Tibial artery (tissue), 4 donors: ENCODE results near the gene THEM4.
A peak's percentile ranks its signal among the peaks of the same experiment; 100 is the strongest.

Experiments
- DNase-seq, 2 donors: peaks; one replicate each; pipeline ENCODE4 v3.0.0-alpha.2; 2019
- H3K27ac ChIP-seq, 2 donors: fragments of 200-600 bp; sonication (generic) in 1 of 2; 1 replicate in 1 of 2; 2 replicates in 1 of 2; pipeline ENCODE4 v1.5.1; 2018 to 2019; ENCODE audit warnings: mild to moderate bottlenecking in 1 of 2
- H3K27me3 ChIP-seq, 2 donors: fragments of 200-600 bp; sonication (generic) in 1 of 2; one replicate each; pipeline versions ENCODE4 v1.5.1 to v1.6.0; 2016 to 2019
- H3K36me3 ChIP-seq, 3 donors: fragments of 200-600 bp; sonication (generic) in 2 of 3; one replicate each; pipeline ENCODE4 v1.5.1; 2016 to 2019; ENCODE audit warnings: mild to moderate bottlenecking in 2 of 3
- H3K4me1 ChIP-seq, 4 donors: fragments of 200-600 bp; sonication (generic) in 2 of 4; 1 replicate in 3 of 4; 2 replicates in 1 of 4; pipeline ENCODE4 v1.5.1; 2016 to 2019
- H3K4me3 ChIP-seq, 2 donors: fragments of 200-600 bp; sonication (generic) in 1 of 2; 1 replicate in 1 of 2; 2 replicates in 1 of 2; pipeline ENCODE4 v1.5.1; 2018 to 2019; ENCODE audit warnings: mild to moderate bottlenecking in 2 of 2
- H3K9me3 ChIP-seq, 3 donors: fragments of 200-600 bp; sonication (generic) in 1 of 3; one replicate each; pipeline ENCODE4 v1.5.1; 2016 to 2019
- intact Hi-C: fragments of 100-400 bp; cut with DNase I; formaldehyde crosslinking; loops from one replicate; pipeline ENCODE4 v1.15.0; 2023; ENCODE audit warnings: low total_unique reads
- TF ChIP-seq, protein P1 (sequence below), 2 experiments: fragments of 200-600 bp in 1 of 2; fragments of 450-650 bp in 1 of 2; IDR thresholded peaks; one replicate each; pipeline ENCODE4 v1.5.1; 2017 to 2019; ENCODE audit warnings: antibody characterized with exemption in 2 of 2, mild to moderate bottlenecking in 1 of 2, moderate library complexity in 1 of 2

The THEM4 gene

GRCh38 chr1:151939141-151939540 lies 29.8 kb upstream of the THEM4 start:
- Histone ChIP-seq H3K4me1 (peaks cover 0 to 14% (median 3%) of the 10 kb centered on the region in 4 donors), H3K27ac (no peak overlapping the region), H3K4me3 (no peak overlapping the region), H3K9me3 (no peaks in the 10 kb centered on the region), H3K36me3 (no peaks in the 10 kb centered on the region), H3K27me3 (no peaks in the 10 kb centered on the region)
- TF ChIP-seq, protein P1, sequence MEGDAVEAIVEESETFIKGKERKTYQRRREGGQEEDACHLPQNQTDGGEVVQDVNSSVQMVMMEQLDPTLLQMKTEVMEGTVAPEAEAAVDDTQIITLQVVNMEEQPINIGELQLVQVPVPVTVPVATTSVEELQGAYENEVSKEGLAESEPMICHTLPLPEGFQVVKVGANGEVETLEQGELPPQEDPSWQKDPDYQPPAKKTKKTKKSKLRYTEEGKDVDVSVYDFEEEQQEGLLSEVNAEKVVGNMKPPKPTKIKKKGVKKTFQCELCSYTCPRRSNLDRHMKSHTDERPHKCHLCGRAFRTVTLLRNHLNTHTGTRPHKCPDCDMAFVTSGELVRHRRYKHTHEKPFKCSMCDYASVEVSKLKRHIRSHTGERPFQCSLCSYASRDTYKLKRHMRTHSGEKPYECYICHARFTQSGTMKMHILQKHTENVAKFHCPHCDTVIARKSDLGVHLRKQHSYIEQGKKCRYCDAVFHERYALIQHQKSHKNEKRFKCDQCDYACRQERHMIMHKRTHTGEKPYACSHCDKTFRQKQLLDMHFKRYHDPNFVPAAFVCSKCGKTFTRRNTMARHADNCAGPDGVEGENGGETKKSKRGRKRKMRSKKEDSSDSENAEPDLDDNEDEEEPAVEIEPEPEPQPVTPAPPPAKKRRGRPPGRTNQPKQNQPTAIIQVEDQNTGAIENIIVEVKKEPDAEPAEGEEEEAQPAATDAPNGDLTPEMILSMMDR (IDR thresholded peaks at IDR 0.05): no peak
- intact Hi-C loops: no loop called here
- DNase-seq: no peak

DNA sequence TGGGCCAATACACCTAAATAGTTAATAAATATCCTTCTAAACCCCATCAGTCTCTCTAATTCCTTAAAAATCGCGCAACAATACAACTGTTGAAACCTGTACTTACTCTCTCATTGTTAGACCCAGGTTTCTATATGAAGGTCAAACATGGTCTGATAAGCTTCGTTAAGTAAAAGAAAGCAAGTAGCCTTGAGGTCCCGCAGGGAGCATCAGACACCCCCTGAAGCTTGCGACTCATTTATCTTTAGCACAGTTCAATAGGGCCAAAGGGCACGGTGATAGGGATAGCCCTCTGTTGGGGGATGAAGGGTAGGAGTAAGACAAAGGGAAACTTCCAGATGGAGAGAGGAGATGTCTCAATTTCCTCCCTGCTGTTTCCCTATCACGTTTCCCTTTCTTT lies 27.3 kb upstream of the THEM4 start:
- Histone ChIP-seq H3K4me1 (peaks cover 0 to 9% (median 3%) of the 10 kb centered on the region in 4 donors), H3K27ac (no peak overlapping the region), H3K36me3 (no peaks in the 10 kb centered on the region), H3K4me3 (no peak overlapping the region), H3K27me3 (no peaks in the 10 kb centered on the region), H3K9me3 (no peaks in the 10 kb centered on the region)
- TF ChIP-seq, protein P1 (IDR thresholded peaks at IDR 0.05): no peak
- intact Hi-C loops: no loop called here
- no peak for DNase-seq

GRCh38 chr1:151935894-151936602 lies 26.7 kb upstream of the THEM4 start:
- intact Hi-C loops: no loop called here
- TF ChIP-seq, protein P1 (IDR thresholded peaks at IDR 0.05): no peak
- no peak overlapping the region for H3K27ac ChIP-seq
- H3K27me3 ChIP-seq: no peaks in the 10 kb centered on the region
- H3K4me3 ChIP-seq: no peak overlapping the region
- no peaks in the 10 kb centered on the region for H3K36me3 ChIP-seq
- no peak for DNase-seq
- H3K9me3 ChIP-seq: no peaks in the 10 kb centered on the region
- peaks cover 0 to 3% (median 0%) of the 10 kb centered on the region in 4 donors for H3K4me1 ChIP-seq

DNA sequence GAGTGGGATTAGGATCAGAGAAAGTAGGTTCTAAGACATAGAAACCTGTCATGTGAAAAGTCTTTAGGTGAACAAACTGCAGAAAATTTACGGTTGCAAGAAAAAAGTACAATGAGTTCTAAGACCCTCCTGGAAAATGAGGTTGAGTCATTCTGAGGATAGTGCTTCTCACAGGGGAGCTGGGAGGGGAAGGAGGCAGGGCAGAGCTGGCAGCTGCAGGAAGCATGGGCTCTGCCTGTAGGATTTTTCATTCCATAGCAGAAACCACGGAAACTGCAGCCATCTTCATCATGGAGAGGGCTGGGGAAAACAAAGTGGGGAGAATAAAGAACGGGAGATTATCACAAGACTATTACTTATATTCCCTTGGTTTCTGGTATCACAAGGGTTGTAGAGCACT lies 25.8 kb upstream of the THEM4 start:
- no peak overlapping the region for H3K27ac ChIP-seq
- no peaks in the 10 kb centered on the region for H3K9me3 ChIP-seq
- H3K36me3 ChIP-seq: no peaks in the 10 kb centered on the region
- no peaks in the 10 kb centered on the region for H3K4me1 ChIP-seq
- intact Hi-C loops: no loop called here
- TF ChIP-seq, protein P1 (IDR thresholded peaks at IDR 0.05): no peak
- no peak for DNase-seq
- no peaks in the 10 kb centered on the region for H3K27me3 ChIP-seq
- H3K4me3 ChIP-seq: no peak overlapping the region

GRCh38 chr1:151934048-151934493 lies 24.8 kb upstream of the THEM4 start:
- Histone ChIP-seq H3K27me3 (no peaks in the 10 kb centered on the region), H3K9me3 (no peaks in the 10 kb centered on the region), H3K4me3 (no peak overlapping the region), H3K27ac (no peak overlapping the region), H3K36me3 (no peaks in the 10 kb centered on the region), H3K4me1 (no peaks in the 10 kb centered on the region)
- TF ChIP-seq, protein P1 (IDR thresholded peaks at IDR 0.05): peak; percentile 83
- intact Hi-C loops: loop anchor here (5.0 kb wide), 1 partner anchor 63 kb away; no protein-coding TSS in a partner anchor
- DNase-seq: no peak
